Kasumi-1 (cell line): ENCODE data around the gene CEP76.
"Not testable (repeated sequence)": the region's sequence is repeated elsewhere in the genome, so short reads cannot be mapped to it uniquely, and the experiment has no call there.

Experiments
- DNase-seq, 2 experiments: peaks; one replicate each; lab custom pipeline; 2025; lab: John Stamatoyannopoulos, UW

Gene CEP76

DNA sequence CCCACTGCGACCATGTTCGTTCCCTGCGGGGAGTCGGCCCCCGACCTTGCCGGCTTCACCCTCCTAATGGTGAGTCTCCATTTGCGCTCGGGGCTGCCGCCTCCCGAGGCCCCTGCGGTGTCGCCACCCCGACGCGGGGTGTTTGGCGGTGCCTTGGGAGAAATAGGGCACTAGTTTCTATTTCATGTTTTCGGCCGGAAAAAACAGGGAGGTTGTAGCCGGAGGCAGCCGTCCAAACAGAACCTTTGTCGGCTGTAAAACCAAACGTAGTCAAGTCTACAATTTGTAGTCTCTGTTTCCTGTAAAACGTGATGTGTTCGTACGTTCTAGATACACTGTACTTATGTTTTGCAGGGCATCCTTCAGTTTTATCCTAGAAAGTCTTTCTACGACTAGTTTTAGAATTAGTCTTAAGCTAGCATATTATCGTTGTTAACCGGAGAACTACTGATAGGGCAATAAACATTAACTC, 609 bp upstream of the CEP76 start:
- DNase-seq, result no peak

DNA sequence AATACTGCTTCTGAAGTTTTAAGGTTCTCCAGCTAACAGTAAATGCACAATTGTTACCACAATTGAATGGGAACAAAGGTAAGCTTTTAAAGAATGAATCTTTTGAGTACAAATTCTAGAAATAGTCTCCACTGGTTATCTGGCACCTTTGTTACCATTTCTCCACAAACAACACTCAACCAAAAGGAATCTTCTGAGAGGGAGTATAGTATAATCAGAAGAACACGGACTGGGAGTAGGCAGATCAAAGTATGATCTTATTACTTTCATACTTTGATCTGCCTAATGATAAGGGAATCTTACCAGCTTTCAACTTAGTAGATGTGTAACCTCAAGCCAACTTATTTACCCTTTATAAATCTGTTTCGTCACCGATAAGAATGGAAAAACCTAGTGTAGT, 1.4 kb downstream of the CEP76 start:
- no peak for DNase-seq

DNA sequence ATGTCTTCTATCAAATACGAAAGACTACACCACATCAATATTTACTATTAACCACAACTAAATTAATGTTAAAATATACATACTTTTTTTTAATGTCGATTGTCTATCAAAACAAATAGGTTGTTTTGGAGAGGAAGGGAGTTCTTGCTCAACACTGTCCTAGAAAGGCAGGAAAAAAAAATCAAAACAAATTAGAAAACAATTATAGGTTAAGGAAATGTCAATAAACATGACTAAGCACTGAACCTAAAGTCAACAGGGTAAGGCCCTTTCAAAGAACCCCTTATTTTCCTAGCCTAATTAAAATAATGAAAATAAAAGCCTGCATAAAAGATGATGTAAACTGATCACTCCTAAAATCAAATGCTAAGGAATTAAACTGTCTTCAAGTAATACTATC, 2.8 kb downstream of the CEP76 start:
- DNase-seq, result no peak

GRCh38 chr18:12694032-12694431, 8.5 kb downstream of the CEP76 start:
- DNase-seq, result no peak

- DNase-seq, result no peak
Measured at GRCh38 chr18:12692206-12692605, 10.3 kb downstream of the CEP76 start.

GRCh38 chr18:12689256-12689850, 13.2 kb downstream of the CEP76 start:
- DNase-seq, result no peak

DNA sequence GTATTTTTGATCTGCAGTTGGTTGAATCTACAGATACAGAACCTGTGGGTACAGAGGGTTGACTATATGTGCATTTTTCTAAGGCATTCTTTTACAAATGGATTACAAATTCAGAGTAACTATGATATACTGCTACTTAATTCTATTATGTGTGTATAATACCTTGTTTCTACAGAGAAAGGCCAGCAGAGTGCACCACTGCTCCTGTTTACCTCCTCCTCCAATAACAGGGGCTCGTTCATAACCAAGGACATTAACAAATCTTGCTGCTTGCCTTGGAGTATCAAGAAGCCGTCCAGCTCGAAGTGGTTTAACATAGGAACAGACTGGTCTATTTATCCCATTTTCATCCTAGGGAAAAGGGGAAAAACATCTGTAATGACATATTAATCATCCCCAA, 16.4 kb downstream of the CEP76 start:
- DNase-seq, result peak; percentile 67 to 81

- peak; percentile 91 to 92 for DNase-seq
Measured at GRCh38 chr18:12679183-12679786, 23.2 kb downstream of the CEP76 start.

GRCh38 chr18:12668041-12668440, 34.5 kb downstream of the CEP76 start:
- no peak for DNase-seq

DNA sequence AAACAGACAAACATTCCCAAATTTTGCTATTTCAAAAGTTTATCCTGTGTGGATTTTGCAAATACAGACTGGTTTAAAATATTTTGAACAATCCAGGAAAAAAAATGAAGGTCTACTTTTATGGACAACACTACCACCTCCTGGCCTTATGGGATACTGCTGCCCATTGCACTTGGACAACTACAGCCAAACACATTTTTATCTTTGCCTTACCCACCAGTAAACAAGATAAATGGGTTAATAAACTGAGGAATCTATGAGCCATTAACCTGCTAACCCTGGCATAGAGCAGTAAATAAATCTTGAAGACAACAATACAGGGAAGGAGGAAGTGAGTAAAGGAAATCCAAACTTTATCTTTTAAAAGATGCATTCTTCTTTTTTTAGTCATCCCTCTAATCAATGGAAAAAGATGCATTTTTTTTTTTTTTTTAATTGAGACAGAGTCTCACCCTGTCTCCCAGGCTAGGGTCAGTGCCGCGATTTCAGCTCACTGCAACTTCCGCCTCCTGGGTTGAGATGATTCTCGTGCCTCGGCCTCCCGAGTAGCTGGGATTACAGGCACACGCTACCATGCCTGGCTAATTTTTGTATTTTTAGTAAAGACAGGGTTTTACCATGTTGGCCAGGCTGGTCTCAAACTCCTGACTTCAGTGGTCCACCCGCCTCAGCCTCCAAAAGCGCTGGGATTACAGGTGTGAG, 42.5 kb downstream of the CEP76 start:
- peak; percentile 75 to 86 for DNase-seq

GRCh38 chr18:12658426-12659138, 43.9 kb downstream of the CEP76 start:
- no peak for DNase-seq

DNA sequence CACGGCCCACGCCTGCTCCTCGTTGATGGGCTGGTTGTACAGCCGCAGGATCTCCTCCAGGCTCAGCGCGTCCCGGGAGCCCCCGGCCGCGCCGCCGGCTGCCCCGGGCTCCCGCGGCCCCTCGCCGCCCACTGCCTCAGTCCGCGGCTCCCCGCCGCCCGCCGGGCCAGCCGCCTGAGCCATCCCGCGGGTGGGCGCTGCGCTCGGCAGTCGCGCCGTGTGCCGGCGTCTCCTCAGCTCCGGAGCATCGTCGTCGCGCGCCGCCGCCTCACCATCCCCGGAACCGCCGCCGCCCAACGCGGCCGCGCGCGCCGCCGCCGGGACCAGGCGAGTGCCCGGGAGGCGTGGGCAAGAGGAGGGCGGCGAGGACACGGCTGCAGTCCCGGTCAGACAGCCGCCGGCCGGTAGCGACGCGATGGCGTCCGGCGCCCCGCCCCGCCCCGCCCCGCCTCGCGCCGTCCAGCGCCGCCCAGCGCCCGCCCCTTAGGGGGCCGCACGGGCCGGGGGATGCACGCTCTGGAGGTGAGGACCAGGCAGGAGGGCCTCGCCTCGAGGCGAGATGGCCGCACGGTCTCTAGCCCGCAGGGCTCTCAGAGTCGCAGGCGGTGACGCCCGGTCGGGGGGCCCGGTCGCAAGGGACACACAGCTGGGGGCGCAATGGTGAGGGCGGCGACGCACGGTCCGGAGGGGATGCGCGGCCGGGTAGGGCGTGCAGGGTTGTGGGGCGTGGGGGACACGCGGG, 44.7 kb downstream of the CEP76 start, which contains the start of gene SPIRE1:
SPIRE1 (minus strand) TSS at position 424 of the 742 bp plus-strand sequence; CDS start at position 183, 241 bp downstream.
- DNase-seq, result no peak

DNA sequence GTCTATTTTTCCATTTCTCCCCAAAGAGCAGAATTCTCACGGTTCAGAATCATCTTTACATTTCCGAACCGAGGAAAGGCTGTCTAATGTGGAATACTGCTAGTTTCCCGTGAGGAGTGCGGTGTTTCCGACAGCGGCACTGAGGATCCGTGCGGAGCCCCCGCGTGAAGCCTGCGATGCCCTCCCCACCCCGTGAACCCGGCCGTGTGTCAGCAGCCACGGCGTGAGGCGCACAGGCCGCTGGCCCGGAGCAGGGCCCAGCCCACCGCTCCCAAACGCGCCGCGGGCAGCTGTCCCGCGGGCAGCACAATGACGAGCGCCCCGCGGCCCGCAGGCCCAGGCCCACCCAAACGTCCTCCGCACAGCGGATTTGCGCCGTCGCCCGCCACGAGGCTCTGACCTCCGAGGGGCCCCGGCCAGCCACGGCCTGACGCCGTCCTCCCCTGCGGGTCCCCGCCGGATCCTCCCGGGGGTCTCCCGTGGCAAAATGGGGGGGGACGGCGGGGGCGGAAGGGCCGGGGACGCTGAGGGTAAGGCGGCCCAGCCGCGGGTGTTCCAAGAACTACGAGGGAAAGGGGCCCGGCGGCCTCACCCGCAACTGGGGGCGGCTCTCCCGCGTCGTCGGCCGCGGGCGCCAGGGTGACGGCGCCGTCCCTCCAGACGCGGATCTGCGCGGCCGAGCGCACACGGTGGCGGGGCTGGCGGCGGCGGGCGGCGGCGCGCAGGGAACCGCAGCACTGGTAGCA, 45.4 kb downstream of the CEP76 start:
- peak in 1 of 2 experiments; percentile 7 for DNase-seq

GRCh38 chr18:12656605-12656937, 46.0 kb downstream of the CEP76 start:
- no peak for DNase-seq

DNA sequence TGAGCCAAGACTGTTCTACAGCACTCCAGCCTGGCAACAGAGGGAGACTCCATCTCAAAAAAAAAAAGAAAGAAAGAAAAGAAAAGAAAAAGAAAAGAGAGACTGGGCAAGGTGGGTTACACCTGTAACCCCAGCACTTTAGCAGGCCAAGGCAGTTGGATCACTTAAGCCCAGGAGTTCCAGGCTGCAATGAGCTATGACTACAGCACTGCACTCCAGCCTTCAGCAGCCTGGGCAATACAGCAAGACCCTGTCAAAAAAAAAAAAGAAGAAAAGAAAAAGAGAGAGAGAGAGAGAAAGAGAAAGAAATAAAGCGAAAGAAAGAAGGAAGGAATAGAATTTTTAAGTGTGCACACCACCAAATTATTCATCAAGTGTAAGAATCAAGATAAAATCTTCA, 47.6 kb downstream of the CEP76 start:
- DNase-seq, result no peak

GRCh38 chr18:12652861-12653401, 49.6 kb downstream of the CEP76 start:
- no peak for DNase-seq

- DNase-seq, result no peak
Measured at GRCh38 chr18:12651651-12652050, 50.9 kb downstream of the CEP76 start.

- no peak for DNase-seq
Measured at GRCh38 chr18:12647773-12648172, 54.8 kb downstream of the CEP76 start.

GRCh38 chr18:12645751-12646203, 56.7 kb downstream of the CEP76 start:
- no peak for DNase-seq

GRCh38 chr18:12645254-12645653, 57.3 kb downstream of the CEP76 start:
- DNase-seq, result peak; percentile 26 to 40

GRCh38 chr18:12643756-12644155, 58.8 kb downstream of the CEP76 start:
- not testable (repeated sequence) for DNase-seq
